NB4 (cell line): ENCODE measurements around the gene STN1.

ENCODE experiments used
- POLR2A ChIP-seq: IDR thresholded peaks from 2 replicates; pipeline ENCODE4 v1.6.1; 2011; ENCODE audit warnings: mild to moderate bottlenecking; ENCODE audit not compliant: insufficient read length; ENCODE audit errors: extremely low read depth
- TF ChIP-seq, protein P1 (sequence below): IDR thresholded peaks from one replicate; pipeline ENCODE4 v1.5.1; 2012; ENCODE audit warnings: low read depth, low read length
- TF ChIP-seq, protein P2 (sequence below): IDR thresholded peaks from 2 replicates; pipeline ENCODE4 v1.6.1; 2011; ENCODE audit warnings: low read depth, low read length

DNA sequence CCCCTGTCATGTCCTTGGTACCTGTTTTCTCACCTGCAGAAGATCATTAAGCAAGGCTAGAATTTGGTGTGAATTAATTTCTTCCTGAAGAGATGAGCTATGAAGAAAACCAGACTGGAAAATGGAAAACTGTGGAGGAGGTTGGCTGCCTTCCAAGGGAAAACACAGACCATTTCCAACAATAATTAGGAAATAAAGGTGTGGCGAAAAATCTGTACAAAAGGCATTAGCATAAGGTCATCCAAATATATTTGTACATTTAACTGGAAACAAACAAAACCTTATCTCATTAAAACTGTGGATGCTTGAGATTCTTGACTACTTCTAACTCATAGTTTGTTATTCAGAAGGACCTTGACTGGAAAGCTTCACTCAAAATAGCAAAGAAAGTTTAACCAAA lies 1.7 kb downstream of the STN1 start:
- TF ChIP-seq, protein P1, sequence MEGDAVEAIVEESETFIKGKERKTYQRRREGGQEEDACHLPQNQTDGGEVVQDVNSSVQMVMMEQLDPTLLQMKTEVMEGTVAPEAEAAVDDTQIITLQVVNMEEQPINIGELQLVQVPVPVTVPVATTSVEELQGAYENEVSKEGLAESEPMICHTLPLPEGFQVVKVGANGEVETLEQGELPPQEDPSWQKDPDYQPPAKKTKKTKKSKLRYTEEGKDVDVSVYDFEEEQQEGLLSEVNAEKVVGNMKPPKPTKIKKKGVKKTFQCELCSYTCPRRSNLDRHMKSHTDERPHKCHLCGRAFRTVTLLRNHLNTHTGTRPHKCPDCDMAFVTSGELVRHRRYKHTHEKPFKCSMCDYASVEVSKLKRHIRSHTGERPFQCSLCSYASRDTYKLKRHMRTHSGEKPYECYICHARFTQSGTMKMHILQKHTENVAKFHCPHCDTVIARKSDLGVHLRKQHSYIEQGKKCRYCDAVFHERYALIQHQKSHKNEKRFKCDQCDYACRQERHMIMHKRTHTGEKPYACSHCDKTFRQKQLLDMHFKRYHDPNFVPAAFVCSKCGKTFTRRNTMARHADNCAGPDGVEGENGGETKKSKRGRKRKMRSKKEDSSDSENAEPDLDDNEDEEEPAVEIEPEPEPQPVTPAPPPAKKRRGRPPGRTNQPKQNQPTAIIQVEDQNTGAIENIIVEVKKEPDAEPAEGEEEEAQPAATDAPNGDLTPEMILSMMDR, result no peak
- TF ChIP-seq POLR2A, result no peak
- TF ChIP-seq, protein P2, sequence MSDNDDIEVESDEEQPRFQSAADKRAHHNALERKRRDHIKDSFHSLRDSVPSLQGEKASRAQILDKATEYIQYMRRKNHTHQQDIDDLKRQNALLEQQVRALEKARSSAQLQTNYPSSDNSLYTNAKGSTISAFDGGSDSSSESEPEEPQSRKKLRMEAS, result no peak
